OCI-M2 (cell line): Measurements from ENCODE around the gene ADCY1.

Source experiments
- DNase-seq: peaks from one replicate; lab custom pipeline; 2025; ENCODE audit not compliant: unreplicated experiment; lab: John Stamatoyannopoulos, UW

Gene ADCY1

DNA sequence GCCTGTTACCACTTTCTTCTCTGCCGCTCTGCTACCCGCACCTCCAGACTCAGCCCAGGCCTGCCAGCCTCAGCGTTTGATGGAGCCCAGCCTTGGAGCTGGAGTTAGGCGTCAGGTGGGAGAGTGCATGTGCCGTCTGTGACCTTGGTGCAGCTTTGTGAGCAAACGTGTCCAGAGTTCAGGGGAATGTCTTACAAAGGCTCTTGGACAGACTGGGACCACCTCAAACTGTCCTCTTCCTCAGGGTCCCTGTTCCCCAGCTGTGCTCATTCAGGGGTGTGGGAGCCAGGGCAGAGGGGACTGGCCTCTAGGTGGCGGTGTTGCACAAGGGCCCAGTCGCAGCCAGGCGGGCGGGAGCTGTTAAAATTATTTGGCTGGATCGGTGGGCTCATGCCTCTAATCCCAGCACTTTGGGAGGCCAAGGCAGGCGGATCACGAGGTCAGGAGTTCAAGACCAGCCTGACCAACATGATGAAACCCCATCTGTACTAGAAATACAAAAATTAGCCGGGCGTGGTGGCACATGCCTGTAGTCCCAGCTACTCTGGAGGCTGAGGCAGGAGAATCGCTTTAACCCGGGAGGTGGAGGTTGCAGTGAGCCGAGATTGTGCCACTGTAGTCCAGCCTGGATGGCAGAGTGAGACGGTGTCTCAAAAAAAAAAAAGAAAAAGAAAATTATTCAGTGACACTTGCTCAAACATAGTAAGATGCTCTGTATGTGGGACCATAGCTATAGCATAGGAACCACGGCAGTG lies 89.2 kb downstream of the ADCY1 start:
- no peak for DNase-seq

DNA sequence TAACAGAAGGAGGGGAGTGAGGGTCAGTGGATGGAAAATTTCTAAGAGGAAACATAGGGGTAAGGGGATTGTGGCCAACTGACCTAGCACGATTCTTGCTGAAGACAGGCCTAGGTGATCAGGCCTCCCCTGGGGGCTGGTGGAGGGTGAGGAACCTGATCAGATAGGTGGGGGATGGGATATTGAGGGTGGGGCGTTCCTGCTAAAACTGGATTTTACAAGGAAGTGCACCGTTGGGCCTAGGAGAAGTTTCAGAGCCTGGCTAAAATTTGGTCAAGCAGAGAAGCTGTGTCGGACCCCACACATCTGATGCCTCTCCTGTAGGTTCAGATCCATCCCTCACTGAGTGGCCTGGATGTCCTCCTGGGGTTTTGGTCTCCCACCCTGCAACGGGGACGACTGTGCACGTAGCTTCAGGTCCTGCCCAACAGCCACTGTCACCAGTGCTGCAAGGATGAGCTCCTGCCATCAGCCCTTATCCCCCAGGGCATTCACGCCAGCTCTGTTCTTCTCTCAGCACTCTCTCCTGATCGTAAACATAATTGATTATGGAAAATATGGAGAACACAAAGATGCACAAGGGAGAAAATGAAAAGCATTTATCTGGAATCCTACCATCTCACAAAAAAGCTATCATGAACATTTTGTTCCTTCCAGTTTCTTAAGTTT lies 89.9 kb downstream of the ADCY1 start:
- DNase-seq, result no peak

DNA sequence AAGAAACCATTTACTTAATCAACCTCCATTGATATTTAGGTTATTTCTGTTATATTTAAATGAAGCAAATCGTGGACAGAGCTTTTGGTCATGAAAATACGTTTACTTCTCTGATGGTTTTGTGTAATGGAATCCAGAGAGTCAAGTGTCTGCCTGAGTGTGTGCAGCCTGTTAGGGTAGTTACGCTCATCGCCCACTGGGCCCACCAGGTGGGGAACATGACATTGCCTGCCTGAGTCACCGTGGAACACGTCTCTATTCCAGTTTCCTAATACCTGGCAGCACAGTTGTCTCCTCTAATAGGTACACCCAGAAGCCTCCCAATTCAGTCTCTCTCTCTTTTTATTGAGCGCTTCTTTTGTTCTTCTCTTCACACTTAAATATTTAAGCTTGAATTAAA lies 91.0 kb downstream of the ADCY1 start:
- no peak for DNase-seq

DNA sequence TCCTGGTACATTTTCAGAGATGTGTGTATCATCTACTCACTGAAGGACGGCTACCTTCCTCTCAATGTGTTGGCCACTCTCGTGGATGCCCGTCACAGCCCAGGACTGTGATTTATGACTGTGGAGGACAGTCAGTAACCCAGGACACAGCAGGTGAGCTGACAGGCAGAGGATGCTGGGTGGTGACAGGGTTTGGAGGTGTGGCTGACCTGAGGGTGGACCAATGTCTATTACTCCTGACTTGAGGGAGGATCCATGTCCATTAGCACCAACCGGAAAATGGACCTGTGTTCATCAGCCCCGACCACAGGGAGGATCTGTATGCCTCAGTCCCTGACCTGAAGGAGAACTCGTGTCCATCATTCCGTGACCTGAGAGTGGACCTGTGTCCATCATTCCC lies 96.1 kb downstream of the ADCY1 start:
- no peak for DNase-seq

DNA sequence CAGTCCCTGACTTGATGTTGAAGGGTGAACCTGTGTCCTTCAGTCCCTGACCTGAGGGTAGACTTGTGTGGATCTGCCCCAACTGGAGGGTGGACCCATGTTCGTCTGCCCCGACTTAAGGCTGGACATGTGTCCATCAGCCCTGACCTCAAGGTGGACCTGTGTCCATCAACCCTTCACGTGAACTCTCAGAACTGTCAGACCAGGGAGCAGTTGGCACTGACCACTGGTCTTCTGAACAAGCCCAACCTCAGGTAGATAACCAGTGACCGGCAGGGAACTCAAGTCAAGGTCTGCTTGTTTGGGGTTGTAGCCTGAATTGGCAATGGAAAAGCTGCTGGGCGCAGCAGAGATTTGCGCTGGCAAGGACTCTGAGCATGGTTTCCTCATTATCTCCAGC lies 96.5 kb downstream of the ADCY1 start:
- no peak for DNase-seq

DNA sequence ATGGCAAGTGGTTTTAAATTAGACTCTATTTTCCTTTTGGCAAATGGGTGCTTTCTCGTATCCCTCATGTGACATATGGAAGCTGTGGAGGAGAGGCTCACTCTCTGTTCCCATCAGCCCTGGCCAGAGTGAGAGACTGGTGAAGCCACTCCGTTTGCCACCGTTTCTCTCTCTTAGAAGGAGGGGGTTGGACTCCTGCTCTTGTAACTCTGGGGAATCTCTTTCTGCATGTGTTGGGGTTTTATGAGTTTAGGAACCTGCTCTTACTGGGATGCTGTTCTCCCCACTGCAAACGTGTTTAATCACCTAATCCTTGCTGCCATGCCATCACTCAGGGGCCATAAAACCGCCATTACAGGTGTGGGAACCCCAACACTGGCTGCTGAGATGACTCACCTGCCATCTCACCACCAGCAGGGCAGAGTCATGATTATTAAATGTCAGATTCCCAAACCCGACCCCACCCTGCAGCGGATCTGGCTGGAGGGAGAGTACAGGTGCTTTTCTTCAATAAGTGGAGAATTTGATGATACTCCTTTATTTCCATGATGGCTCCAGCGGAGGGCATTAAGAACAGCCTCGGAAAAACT lies 103.2 kb downstream of the ADCY1 start:
- DNase-seq, result no peak

GRCh38 chr7:45679516-45679915 lies 105.3 kb downstream of the ADCY1 start:
- DNase-seq, result no peak

- no peak for DNase-seq
Measured at GRCh38 chr7:45680776-45681175, 106.6 kb downstream of the ADCY1 start.

DNA sequence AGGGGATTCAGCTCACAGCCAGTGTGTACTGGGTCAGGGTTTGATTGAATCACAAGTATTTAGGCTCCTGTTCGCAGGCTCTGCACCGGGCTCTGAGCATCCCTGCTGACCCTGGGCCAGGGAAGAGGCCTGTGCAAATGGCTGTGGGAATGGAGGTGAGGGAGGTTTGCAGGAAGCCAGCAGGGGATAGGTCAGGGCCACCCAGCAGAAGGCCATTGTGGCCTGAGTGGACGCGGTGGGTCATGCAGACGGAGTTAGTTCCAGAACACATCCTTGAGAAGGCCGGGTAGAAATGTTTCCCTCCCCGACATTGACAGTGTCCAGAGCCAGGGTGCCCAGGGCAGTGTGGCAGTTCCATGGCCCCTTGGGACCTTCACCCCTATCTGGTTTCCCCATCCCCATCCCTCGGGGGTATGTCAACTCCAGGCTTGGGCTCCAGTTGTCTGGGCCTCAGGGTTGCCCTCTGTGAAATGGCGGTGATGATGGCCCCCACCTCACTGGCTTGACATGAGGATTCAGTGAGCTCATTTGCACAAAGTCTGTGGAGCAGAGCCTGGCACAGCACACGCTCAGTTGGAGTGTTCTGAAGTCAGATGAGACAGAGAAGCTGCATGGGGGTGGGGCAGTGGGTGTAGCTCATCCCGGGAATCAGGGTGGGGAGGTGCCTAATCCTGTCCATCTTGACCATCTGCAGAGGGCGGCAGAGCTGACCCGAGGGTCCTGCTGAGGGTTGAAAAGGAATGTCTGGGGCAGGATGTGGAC lies 107.6 kb downstream of the ADCY1 start:
- DNase-seq, result no peak

DNA sequence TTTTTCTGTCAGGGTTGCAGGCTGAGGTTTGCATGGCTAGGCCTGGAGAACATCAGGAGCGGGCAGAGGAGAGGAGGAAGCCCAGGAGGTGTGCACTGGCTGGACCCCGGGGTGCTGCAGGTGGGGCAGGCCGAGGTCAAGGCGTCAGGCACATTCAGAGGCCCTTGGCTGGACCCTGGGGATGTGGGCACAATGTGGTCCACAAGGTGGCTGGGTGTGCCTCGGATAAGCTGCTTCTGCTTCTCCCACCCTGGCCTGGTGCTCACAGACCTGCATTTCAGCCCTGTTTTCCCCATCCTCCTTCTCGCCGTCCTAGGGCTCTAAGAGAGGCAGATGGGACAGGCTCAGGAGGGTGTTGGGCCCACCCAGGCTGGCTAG lies 108.2 kb downstream of the ADCY1 start:
- DNase-seq, result no peak

DNA sequence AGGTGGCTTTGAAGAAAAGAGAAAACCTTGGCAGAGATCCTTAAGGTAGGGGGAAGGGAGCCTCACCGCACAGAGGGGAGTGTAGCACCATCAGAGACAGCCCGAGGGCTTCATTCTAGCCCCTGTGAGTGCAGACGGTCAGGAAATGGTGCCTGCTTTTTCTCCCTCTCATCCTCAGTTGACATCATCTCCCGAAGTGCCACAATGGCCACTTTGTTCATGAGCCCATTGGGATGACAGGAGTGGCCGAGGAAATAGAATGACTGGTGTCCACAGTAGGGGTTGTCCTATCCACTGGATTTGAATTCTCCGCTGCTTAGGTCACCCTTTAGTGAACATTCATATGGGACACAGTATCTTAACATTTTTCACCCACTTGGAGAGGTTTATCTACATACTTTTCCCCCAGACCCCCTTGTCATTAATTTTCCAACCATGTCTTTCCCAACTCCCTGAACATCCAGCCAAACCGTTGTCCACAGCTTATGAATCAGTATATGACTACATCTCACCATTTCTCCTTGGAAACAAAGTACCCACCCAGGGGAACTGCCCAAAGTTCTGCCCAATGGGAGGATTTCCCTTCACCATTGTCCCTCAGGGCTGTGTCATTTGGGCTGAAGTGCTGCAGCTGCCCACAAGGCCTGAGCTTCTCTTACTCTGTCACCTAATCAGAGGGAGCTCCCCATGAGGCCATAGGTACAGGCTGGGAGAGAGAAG lies 108.8 kb downstream of the ADCY1 start:
- DNase-seq, result no peak

GRCh38 chr7:45683556-45684148 lies 109.5 kb downstream of the ADCY1 start:
- DNase-seq, result no peak

DNA sequence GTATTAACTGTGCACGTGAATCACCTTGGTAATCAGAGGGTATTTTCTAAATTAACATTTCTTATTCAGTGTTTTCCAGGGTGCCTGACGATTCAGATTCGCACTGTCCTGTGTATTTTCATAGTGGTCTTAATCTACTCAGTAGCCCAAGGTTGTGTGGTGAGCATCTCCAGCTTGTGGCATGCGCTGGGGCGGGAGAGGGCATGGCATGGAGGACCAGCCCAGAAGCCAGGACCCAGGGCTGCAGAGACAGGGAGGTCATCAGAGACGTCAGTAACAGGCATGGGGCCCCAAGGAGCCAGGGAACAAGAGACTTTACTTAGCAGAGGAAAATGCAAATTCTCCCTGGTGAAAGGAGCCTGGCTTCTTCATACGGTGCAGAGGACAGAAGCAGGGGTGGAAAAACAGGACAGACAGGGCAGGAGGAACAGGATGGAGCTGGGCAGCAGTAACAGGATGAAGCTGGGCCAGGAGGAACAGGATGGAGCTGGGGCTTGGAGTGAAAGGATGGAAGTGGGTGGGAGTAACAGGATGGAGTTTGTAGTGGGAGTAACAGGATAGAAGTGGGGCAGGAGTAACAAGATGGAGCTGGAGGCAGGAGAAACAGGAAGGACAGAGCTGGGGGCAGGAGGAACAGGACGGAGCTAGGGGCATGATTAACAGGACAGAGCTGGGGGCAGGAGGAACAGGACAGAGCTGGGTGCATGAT lies 110.9 kb downstream of the ADCY1 start:
- no peak for DNase-seq

GRCh38 chr7:45685619-45686240 lies 111.6 kb downstream of the ADCY1 start:
- DNase-seq, result no peak

GRCh38 chr7:45686441-45687184 lies 112.4 kb downstream of the ADCY1 start:
- DNase-seq, result no peak

DNA sequence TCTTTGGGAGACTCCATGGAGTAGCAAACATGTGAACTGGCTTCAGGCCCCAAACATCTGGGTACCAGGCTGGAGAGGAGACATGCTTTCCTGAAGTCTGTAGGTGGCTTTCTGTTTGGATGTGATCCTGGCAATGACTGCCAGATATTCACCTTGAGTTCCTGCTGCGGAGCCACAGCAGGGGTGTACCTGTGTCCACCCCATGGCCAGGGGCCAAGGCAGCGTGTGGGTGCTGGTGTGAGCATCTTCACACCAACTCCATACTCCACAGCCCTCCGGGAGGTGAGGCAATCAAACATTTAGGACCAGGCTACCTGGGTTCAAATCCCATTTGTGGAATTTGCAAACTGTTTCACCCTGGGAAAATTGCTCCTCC lies 113.0 kb downstream of the ADCY1 start:
- DNase-seq, result no peak

DNA sequence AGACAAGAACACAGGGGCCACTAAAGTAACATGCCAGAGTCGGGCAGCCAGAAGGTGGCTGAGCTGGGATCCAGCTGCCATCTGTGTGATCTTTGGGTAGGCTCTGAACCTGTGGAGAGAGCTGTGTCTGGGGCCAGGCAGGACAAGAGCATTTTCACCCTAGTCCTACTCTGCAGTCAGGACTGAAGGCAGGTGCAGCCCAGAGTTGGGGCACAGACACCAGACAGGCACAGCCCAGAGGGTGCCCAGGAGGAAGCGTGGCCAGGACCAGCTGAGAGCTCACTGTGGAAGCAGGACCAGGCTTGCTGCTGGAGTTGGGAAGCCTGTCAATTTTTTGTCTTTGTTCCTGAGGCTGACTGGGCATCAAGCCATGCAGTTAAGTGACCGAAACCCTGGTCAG lies 113.6 kb downstream of the ADCY1 start:
- DNase-seq, result no peak

GRCh38 chr7:45688382-45688781 lies 114.2 kb downstream of the ADCY1 start:
- DNase-seq, result no peak
